ENCODE results near the gene BABAM2.

DNA sequence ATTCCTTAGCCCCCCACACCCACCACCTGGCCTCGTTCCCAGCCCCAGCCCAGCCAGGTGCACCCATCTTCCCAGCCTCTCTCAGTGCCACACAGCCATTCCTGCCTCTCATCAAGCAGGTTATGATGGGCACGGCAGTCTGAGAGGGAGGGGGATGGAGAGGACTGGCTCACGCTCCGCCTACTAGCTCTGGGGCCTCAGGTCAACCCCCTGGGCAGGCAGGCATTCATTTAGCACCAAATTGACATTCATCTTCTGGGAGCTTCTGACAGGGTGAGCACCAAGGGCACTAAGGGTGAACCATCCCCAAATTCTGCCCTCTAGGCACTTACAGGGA is 435.9 kb downstream of the BABAM2 start:
- TF ChIP-seq EZH2phosphoT487 (IDR thresholded peaks at IDR 0.05; ENCODE audit: insufficient read depth, low read depth) (no peak), EZH2 (IDR thresholded peaks at IDR 0.05; ENCODE audit: insufficient read depth, poor library complexity, severe bottlenecking) (no peak)
